K562 (cell line): Measurements from ENCODE around the gene SLC25A17. TPM values are rescaled to one million over a fixed set of nuclear protein-coding genes. Genes with fewer than 3 reads are reported as not detected.

Experiments used
- ARID3A ChIP-seq: IDR thresholded peaks from 2 replicates; pipeline ENCODE4 v1.6.1; 2012; ENCODE audit warnings: low read depth, low read length, improper control_type of control experiment, borderline replicate concordance
- ASH1L ChIP-seq: fragments of 450-650 bp; IDR thresholded peaks from 2 replicates; pipeline ENCODE4 v1.6.1; 2018; ENCODE audit warnings: borderline replicate concordance, mild to moderate bottlenecking, low read depth; ENCODE audit not compliant: partially characterized antibody
- ATF3 ChIP-seq, 2 experiments: fragments of 450-650 bp in 1 of 2; sonication (generic) in 1 of 2; formaldehyde crosslinking in 1 of 2; IDR thresholded peaks in 1 of 2; conservative IDR thresholded peaks in 1 of 2; 2 replicates each; pipeline versions ENCODE4 v1.6.1 to v1.8.1; 2016 to 2023; ENCODE audit warnings: mild to moderate bottlenecking in 2 of 2, moderate library complexity in 2 of 2, inconsistent platforms in 1 of 2, missing genetic modification reagents in 1 of 2
- CBFA2T3 ChIP-seq: fragments of 450-650 bp; IDR thresholded peaks from 2 replicates; pipeline ENCODE4 v1.6.1; 2017
- CREB3L1 ChIP-seq: fragments of 450-650 bp; IDR thresholded peaks from 2 replicates; pipeline ENCODE4 v1.6.1; 2014; ENCODE audit warnings: low read depth, mild to moderate bottlenecking, moderate library complexity, borderline replicate concordance
- ERF ChIP-seq: fragments of 450-650 bp; formaldehyde crosslinking; IDR thresholded peaks from 2 replicates; pipeline ENCODE4 v1.4.0; 2020; ENCODE audit warnings: mild to moderate bottlenecking, mixed read lengths
- FOSL1 ChIP-seq: fragments of 200-800 bp; sonication (Bioruptor generic); conservative IDR thresholded peaks from 2 replicates; pipeline ENCODE4 v1.6.1; 2016; ENCODE audit warnings: missing genetic modification characterization, missing compliant biosample characterization
- HDGF ChIP-seq: fragments of 450-650 bp; IDR thresholded peaks from 2 replicates; pipeline ENCODE4 v1.6.1; 2016
- KAT7 ChIP-seq: sonication (generic); formaldehyde crosslinking; IDR thresholded peaks from 2 replicates; pipeline ENCODE4 v1.8.0; 2022; ENCODE audit warnings: missing genetic modification reagents, mild to moderate bottlenecking, borderline replicate concordance
- KLF6 ChIP-seq: fragments of 250-450 bp; sonication (Bioruptor Pico); IDR thresholded peaks from 2 replicates; pipeline ENCODE4 v1.4.0; 2020; ENCODE audit warnings: mild to moderate bottlenecking, moderate library complexity, borderline replicate concordance
- LARP7 ChIP-seq: fragments of 450-650 bp; IDR thresholded peaks from 2 replicates; pipeline ENCODE4 v1.6.1; 2016
- MITF ChIP-seq: IDR thresholded peaks from 2 replicates; pipeline ENCODE4 v1.6.1; 2014; ENCODE audit warnings: antibody characterized with exemption
- NELFE ChIP-seq: IDR thresholded peaks from 2 replicates; pipeline ENCODE4 v1.6.1; 2011; ENCODE audit warnings: mild to moderate bottlenecking; ENCODE audit not compliant: insufficient read depth, insufficient read length
- NFYB ChIP-seq: IDR thresholded peaks from 2 replicates; pipeline ENCODE4 v1.6.1; 2011; ENCODE audit warnings: mild to moderate bottlenecking, moderate library complexity; ENCODE audit not compliant: insufficient read length; ENCODE audit errors: extremely low read depth
- SOX6 ChIP-seq: fragments of 450-650 bp; IDR thresholded peaks from 2 replicates; pipeline ENCODE4 v1.6.1; 2014; ENCODE audit warnings: mild to moderate bottlenecking
- SRSF1 ChIP-seq: fragments of 200-400 bp; formaldehyde crosslinking; IDR thresholded peaks from 2 replicates; pipeline ENCODE4 v1.6.1; 2017; ENCODE audit warnings: mild to moderate bottlenecking, low read depth, low read length, moderate library complexity
- STAG1 ChIP-seq: sonication (generic); formaldehyde crosslinking; IDR thresholded peaks from 2 replicates; pipeline ENCODE4 v1.5.0; 2020; ENCODE audit warnings: missing genetic modification reagents, borderline replicate concordance
- TCF3 ChIP-seq: sonication (generic); formaldehyde crosslinking; IDR thresholded peaks from 2 replicates; pipeline ENCODE4 v1.4.0; 2020; ENCODE audit warnings: mild to moderate bottlenecking, missing genetic modification reagents
- TEAD2 ChIP-seq: fragments of 450-650 bp; IDR thresholded peaks from 2 replicates; pipeline ENCODE4 v1.6.1; 2016; ENCODE audit warnings: missing genetic modification characterization, control low read depth, missing compliant biosample characterization
- TRIM24 ChIP-seq, 2 experiments: fragments of 450-650 bp; IDR thresholded peaks; 2 replicates each; pipeline ENCODE4 v1.6.1; 2016
- ZNF143 ChIP-seq: sonication (generic); formaldehyde crosslinking; IDR thresholded peaks from 2 replicates; pipeline ENCODE4 v1.9.0; 2022; ENCODE audit warnings: mild to moderate bottlenecking, missing genetic modification reagents
- ZNF184 ChIP-seq: sonication (generic); formaldehyde crosslinking; IDR thresholded peaks from 2 replicates; pipeline ENCODE4 v1.5.0; 2020; ENCODE audit warnings: missing genetic modification reagents
- ZNF23 ChIP-seq: fragments of 250-450 bp; sonication (Bioruptor Pico); IDR thresholded peaks from 2 replicates; pipeline ENCODE4 v1.4.0; 2020; ENCODE audit warnings: mild to moderate bottlenecking
- ZNF384 ChIP-seq: IDR thresholded peaks from 2 replicates; pipeline ENCODE4 v1.6.1; 2012; ENCODE audit warnings: low read depth, low read length, improper control_type of control experiment
- ZNF707 ChIP-seq: fragments of 250-450 bp; sonication (Bioruptor Pico); conservative IDR thresholded peaks from 2 replicates; pipeline ENCODE4 v1.8.0; 2022; ENCODE audit warnings: inconsistent platforms, mild to moderate bottlenecking, moderate library complexity
- ZSCAN29 ChIP-seq: fragments of 450-650 bp; IDR thresholded peaks from 2 replicates; pipeline ENCODE4 v1.6.1; 2017
- polyA plus RNA-seq, 8 experiments: library from polyadenylated mRNA; depleted of rRNA in 4 of 8; stranded (reverse) in 5 of 8; unstranded in 3 of 8; fragments of >200 nt; fragmentation: Nextera tagmentation in 2 of 8; fragmentation: Illumina TruSeq in 1 of 8; extraction: Ambion mirVana in 2 of 8; extraction: Trizol in 1 of 8; gene quantifications; 2 replicates each; pipeline versions ENCODE4 v1.2.1 to v1.2.3, GENCODE V29; 2011 to 2014; ENCODE audit warnings: inconsistent platforms in 1 of 8, missing spikeins in 1 of 8
- total RNA-seq, 7 experiments: library from RNA; depleted of rRNA in 6 of 7; stranded (reverse); fragments of >200 nt in 6 of 7; fragmentation: Illumina TruSeq in 2 of 7; extraction: Trizol in 2 of 7; gene quantifications; 2 replicates each; pipeline versions ENCODE4 v1.2.1 to v1.2.3, GENCODE V29; 2011 to 2021; ENCODE audit warnings: low replicate concordance in 1 of 7

SLC25A17 gene
- total and polyA plus RNA-seq, 9 of the 15 experiments (the other 6 are each of a cell fraction or from before 2014, with no cell fraction given) = 32.6 to 136 (median 56.2) TPM

DNA sequence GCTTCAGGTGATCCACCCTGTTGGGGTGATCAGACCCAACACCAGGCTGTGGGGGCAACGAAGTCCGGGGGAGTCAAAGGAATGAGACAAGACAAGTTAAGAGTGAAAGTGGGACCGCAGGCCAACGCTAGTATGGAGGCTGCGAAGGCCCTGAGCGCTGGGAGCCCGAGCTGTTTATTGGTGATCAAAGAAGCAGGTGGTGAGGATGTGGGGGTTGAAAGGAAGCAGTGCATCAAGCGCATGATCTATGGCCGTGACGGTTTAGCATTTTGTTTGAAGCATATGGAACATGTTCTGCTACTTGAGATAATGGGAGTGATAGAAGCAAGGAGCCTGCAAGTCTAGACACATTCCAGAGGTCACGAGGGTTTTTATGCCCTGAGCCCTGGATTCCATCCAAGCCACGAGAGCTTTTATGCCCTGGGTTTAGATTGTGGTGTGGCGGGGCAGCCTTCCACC, 90.4 kb downstream of the SLC25A17 start (continued):
- TF ChIP-seq ZNF143 (CRISPR knock-in tag) (no peak), HDGF (no peak), MITF (peak; percentile 58; the same call in 1 of the 2 replicates), STAG1 (no peak), SOX6 (peak; percentile 24; the same call in 1 of the 2 replicates), ZSCAN29 (no peak), NELFE (no peak), ASH1L (no peak), ZNF707 (no peak), FOSL1 (tag) (no peak), ZNF23 (no peak), CREB3L1 (no peak), CBFA2T3 (peak; percentile 80), ZNF384 (no peak), TRIM24 (IDR thresholded peaks at IDR 0.05) (peak in 1 of 2 experiments; percentile 32; a peak in 1 of 4 replicates), LARP7 (no peak), ATF3 (IDR thresholded peaks at IDR 0.05) (no peak), ATF3 (CRISPR knock-in tag; conservative IDR thresholded peaks at IDR 0.05) (no peak), ARID3A (no peak), TEAD2 (tag) (peak; percentile 43; the same call in 1 of the 2 replicates), TCF3 (CRISPR knock-in tag) (peak; percentile 64), KLF6 (CRISPR knock-in tag) (no peak), NFYB (no peak), ERF (CRISPR knock-in tag) (no peak), SRSF1 (no peak), KAT7 (CRISPR knock-in tag) (no peak), ZNF184 (no peak)
